Esophagus muscularis mucosa (tissue), 3 donors: ENCODE measurements around the gene CARF.

Experiments
- EP300 ChIP-seq: sonication (generic); formaldehyde crosslinking; IDR thresholded peaks from one replicate; pipeline ENCODE4 v1.6.1; 2017; ENCODE audit warnings: antibody characterized with exemption
- TF ChIP-seq, protein P1 (sequence below), 3 experiments: fragments of 200-600 bp in 2 of 3; fragments of 450-650 bp in 1 of 3; sonication (generic) in 2 of 3; IDR thresholded peaks; one replicate each; pipeline ENCODE4 v1.5.1; 2017 to 2019; ENCODE audit warnings: antibody characterized with exemption in 3 of 3, mild to moderate bottlenecking in 2 of 3, moderate library complexity in 1 of 3

DNA sequence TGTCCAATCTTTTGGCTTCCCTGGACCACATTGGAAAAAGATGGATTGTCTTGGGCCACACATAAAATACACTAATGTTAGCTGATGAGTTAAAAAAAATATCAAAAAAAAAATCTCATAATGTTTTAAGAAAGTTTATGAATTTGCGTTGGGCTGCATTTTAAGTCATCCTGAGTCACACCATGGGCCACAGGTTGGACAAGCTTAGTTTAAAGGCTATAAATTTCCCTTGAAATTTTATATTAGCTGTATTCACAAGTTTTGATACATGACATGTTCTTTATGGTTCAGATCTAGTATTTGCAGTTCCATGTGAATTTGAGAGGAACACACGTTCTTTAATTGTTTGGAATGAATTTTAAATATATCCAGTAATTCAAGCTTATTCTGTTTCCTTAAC is 21.9 kb downstream of the CARF start:
- TF ChIP-seq, protein P1, sequence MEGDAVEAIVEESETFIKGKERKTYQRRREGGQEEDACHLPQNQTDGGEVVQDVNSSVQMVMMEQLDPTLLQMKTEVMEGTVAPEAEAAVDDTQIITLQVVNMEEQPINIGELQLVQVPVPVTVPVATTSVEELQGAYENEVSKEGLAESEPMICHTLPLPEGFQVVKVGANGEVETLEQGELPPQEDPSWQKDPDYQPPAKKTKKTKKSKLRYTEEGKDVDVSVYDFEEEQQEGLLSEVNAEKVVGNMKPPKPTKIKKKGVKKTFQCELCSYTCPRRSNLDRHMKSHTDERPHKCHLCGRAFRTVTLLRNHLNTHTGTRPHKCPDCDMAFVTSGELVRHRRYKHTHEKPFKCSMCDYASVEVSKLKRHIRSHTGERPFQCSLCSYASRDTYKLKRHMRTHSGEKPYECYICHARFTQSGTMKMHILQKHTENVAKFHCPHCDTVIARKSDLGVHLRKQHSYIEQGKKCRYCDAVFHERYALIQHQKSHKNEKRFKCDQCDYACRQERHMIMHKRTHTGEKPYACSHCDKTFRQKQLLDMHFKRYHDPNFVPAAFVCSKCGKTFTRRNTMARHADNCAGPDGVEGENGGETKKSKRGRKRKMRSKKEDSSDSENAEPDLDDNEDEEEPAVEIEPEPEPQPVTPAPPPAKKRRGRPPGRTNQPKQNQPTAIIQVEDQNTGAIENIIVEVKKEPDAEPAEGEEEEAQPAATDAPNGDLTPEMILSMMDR (IDR thresholded peaks at IDR 0.05), result no peak
- TF ChIP-seq EP300, result no peak
